ENCODE results near the gene RYR2. TPM values are rescaled to one million over a fixed set of nuclear protein-coding genes. Genes with fewer than 3 reads are reported as not detected.

The RYR2 gene
- polyA plus RNA-seq, 1 experiment: not detected

DNA sequence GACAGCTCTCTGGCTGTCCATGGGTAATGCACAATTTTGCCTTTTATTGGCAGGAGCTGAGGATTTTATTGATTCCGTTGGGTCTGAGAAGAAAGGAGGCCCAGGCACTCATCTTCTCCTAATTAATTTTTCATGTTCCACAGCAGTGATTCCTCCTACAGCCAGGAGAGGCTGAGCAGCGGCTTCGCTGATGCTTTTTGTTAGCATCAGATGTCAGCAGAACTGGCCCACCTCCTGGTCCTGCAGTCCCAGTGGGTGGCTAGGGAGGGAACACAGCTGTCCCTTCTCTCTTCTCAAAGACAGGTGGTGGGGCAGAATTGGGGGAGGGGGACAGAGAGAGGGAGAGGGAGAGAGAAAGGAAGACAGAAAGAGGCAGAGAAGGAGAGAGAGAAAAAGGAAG is 43.4 kb upstream of the RYR2 start:
- no peak overlapping the region for H3K4me3 ChIP-seq (ENCODE audit: low read depth, low read length)
- POLR2A ChIA-PET: no interaction called here
- no peak for DNase-seq (ENCODE audit: low read depth)
- TF ChIP-seq, protein P1, sequence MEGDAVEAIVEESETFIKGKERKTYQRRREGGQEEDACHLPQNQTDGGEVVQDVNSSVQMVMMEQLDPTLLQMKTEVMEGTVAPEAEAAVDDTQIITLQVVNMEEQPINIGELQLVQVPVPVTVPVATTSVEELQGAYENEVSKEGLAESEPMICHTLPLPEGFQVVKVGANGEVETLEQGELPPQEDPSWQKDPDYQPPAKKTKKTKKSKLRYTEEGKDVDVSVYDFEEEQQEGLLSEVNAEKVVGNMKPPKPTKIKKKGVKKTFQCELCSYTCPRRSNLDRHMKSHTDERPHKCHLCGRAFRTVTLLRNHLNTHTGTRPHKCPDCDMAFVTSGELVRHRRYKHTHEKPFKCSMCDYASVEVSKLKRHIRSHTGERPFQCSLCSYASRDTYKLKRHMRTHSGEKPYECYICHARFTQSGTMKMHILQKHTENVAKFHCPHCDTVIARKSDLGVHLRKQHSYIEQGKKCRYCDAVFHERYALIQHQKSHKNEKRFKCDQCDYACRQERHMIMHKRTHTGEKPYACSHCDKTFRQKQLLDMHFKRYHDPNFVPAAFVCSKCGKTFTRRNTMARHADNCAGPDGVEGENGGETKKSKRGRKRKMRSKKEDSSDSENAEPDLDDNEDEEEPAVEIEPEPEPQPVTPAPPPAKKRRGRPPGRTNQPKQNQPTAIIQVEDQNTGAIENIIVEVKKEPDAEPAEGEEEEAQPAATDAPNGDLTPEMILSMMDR (IDR thresholded peaks at IDR 0.05; ENCODE audit: insufficient read depth, low read depth, low read length): no peak
- CTCF ChIA-PET: no interaction called here
- no peaks in the 10 kb centered on the region for H3K27me3 ChIP-seq (ENCODE audit: control insufficient read depth, insufficient read depth, low read length)
- no peaks in the 10 kb centered on the region for H3K36me3 ChIP-seq (ENCODE audit: control insufficient read depth, insufficient read depth, low read length)

DNA sequence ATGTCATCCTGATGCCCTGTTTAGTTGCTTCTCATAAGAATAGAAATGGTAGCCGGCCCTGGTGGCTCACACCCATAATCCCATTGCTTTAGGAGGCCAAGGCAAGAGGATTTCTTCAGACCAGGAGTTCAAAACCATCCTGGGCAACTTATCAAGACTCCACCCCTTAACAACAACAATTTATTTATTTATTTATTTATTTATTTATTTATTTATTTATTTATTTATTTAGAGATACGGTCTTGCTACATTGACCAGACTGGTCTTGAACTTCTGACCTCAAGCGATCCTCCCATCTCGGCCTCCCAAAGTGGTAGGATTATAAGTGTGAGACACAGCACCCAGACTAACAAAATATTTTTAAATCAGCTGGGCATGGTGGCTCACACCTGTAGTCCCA is 41.8 kb upstream of the RYR2 start:
- TF ChIP-seq, protein P1 (IDR thresholded peaks at IDR 0.05; ENCODE audit: insufficient read depth, low read depth, low read length): no peak
- CTCF ChIA-PET: interaction anchor here (0.6 kb wide), 1 partner anchor 9 kb away, joined by 3 read pairs; no protein-coding TSS in a partner anchor
- POLR2A ChIA-PET: no interaction called here
- H3K36me3 ChIP-seq (ENCODE audit: control insufficient read depth, insufficient read depth, low read length): no peaks in the 10 kb centered on the region
- DNase-seq (ENCODE audit: low read depth): no peak
- no peak overlapping the region for H3K4me3 ChIP-seq (ENCODE audit: low read depth, low read length)
- no peaks in the 10 kb centered on the region for H3K27me3 ChIP-seq (ENCODE audit: control insufficient read depth, insufficient read depth, low read length)

DNA sequence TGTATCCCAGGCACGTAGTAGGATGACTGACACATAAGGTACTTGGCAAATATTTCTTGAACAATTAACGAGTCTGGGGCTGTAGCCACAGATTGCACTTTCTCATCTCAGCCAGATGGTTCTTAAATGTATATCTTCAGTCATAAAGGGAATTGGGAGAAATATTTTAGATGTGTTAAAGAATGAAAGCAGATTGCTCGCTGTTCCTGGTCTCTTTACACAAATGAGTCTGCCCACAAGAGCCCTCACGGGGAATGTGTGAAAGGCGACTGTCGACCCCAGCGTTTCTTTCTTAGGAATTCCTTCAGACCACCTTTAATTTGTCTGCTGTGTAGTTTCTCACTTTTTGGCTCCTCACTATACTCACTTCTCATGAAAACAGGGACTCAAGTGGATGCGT is 38.5 kb upstream of the RYR2 start:
- Histone ChIP-seq H3K27me3 (ENCODE audit: control insufficient read depth, insufficient read depth, low read length) (no peaks in the 10 kb centered on the region), H3K36me3 (ENCODE audit: control insufficient read depth, insufficient read depth, low read length) (no peaks in the 10 kb centered on the region), H3K4me3 (ENCODE audit: low read depth, low read length) (no peak overlapping the region)
- no peak for DNase-seq (ENCODE audit: low read depth)
- TF ChIP-seq, protein P1 (IDR thresholded peaks at IDR 0.05; ENCODE audit: insufficient read depth, low read depth, low read length): no peak
- ChIA-PET POLR2A (no interaction called here), CTCF (no interaction called here)

GRCh38 chr1:237004116-237004515 is 37.9 kb upstream of the RYR2 start, which contains the start of gene MT1HL1:
Gene MT1HL1 (minus strand): TSS chr1:237004441. CDS start chr1:237004372, 69 bp downstream.
- TF ChIP-seq, protein P1 (IDR thresholded peaks at IDR 0.05; ENCODE audit: insufficient read depth, low read depth, low read length): no peak
- POLR2A ChIA-PET: no interaction called here
- Histone ChIP-seq H3K36me3 (ENCODE audit: control insufficient read depth, insufficient read depth, low read length) (no peaks in the 10 kb centered on the region), H3K4me3 (ENCODE audit: low read depth, low read length) (no peak within 1 kb of the TSS), H3K27me3 (ENCODE audit: control insufficient read depth, insufficient read depth, low read length) (no peaks in the 10 kb centered on the region)
- no peak for DNase-seq (ENCODE audit: low read depth)
- CTCF ChIA-PET: no interaction called here

- DNase-seq (ENCODE audit: low read depth): no peak
- no peaks in the 10 kb centered on the region for H3K36me3 ChIP-seq (ENCODE audit: control insufficient read depth, insufficient read depth, low read length)
- TF ChIP-seq, protein P1 (IDR thresholded peaks at IDR 0.05; ENCODE audit: insufficient read depth, low read depth, low read length): no peak
- H3K27me3 ChIP-seq (ENCODE audit: control insufficient read depth, insufficient read depth, low read length): no peaks in the 10 kb centered on the region
- CTCF ChIA-PET: no interaction called here
- POLR2A ChIA-PET: no interaction called here
- no peak overlapping the region for H3K4me3 ChIP-seq (ENCODE audit: low read depth, low read length)
Measured at GRCh38 chr1:237005674-237006073, 36.3 kb upstream of the RYR2 start.

Measured in BJ (cell line).